Loucy (cell line): ENCODE measurements around the gene ATG4B.

Experiments used
- H2AFZ ChIP-seq: fragments of 200-600 bp; sonication (generic); 2 replicates; pipeline ENCODE4 v1.6.0; 2016; ENCODE audit warnings: antibody characterized with exemption, mild to moderate bottlenecking, low read length, moderate library complexity
- H3F3A ChIP-seq: fragments of 200-600 bp; 2 replicates; pipeline ENCODE4 v1.6.0; 2016; ENCODE audit warnings: antibody characterized with exemption, low read depth, mild to moderate bottlenecking
- H3K27me3 ChIP-seq: fragments of 200-600 bp; sonication (generic); 2 replicates; pipeline ENCODE4 v1.6.1; 2014; ENCODE audit warnings: low read length, mild to moderate bottlenecking; ENCODE audit not compliant: insufficient read depth, poor library complexity, severe bottlenecking
- H3K36me3 ChIP-seq: fragments of 200-600 bp; sonication (generic); 2 replicates; pipeline ENCODE4 v1.6.1; 2016; ENCODE audit warnings: low read length; ENCODE audit not compliant: insufficient read depth
- H3K4me1 ChIP-seq: fragments of 200-600 bp; sonication (generic); 2 replicates; pipeline ENCODE4 v1.5.1; 2014; ENCODE audit warnings: low read length, mild to moderate bottlenecking; ENCODE audit not compliant: insufficient read depth, poor library complexity, severe bottlenecking
- H3K4me2 ChIP-seq: fragments of 200-600 bp; sonication (generic); 2 replicates; pipeline ENCODE4 v1.6.0; 2014; ENCODE audit warnings: antibody characterized with exemption, low read length, low read depth, mild to moderate bottlenecking; ENCODE audit not compliant: poor library complexity, severe bottlenecking
- H3K4me3 ChIP-seq: fragments of 200-600 bp; sonication (generic); 2 replicates; pipeline ENCODE4 v1.5.1; 2014; ENCODE audit warnings: low read length, mild to moderate bottlenecking, mixed read lengths; ENCODE audit not compliant: poor library complexity, severe bottlenecking
- H3K79me2 ChIP-seq: fragments of 200-600 bp; sonication (generic); 2 replicates; pipeline ENCODE4 v1.6.1; 2014; ENCODE audit warnings: low read length; ENCODE audit not compliant: insufficient read depth
- H3K9ac ChIP-seq: fragments of 200-600 bp; sonication (generic); 2 replicates; pipeline ENCODE4 v1.6.0; 2014; ENCODE audit warnings: mild to moderate bottlenecking, low read depth, low read length, moderate library complexity; ENCODE audit not compliant: poor library complexity, severe bottlenecking
- H3K9me2 ChIP-seq: fragments of 200-600 bp; sonication (generic); replicated peaks from 2 replicates; pipeline ENCODE4 v1.6.1; 2016; ENCODE audit warnings: low read depth, low read length, mixed read lengths
- H3K9me3 ChIP-seq: fragments of 200-600 bp; sonication (generic); 2 replicates; pipeline ENCODE4 v1.6.1; 2014; ENCODE audit warnings: mild to moderate bottlenecking, antibody characterized with exemption, low read length, low read depth; ENCODE audit not compliant: insufficient read depth
- H4K20me1 ChIP-seq: fragments of 200-600 bp; sonication (generic); 2 replicates; pipeline ENCODE4 v1.6.0; 2014; ENCODE audit warnings: antibody characterized with exemption, low read length, mild to moderate bottlenecking; ENCODE audit not compliant: insufficient read depth, poor library complexity, severe bottlenecking
- CTCF ChIP-seq: fragments of 200-600 bp; sonication (generic); conservative IDR thresholded peaks from 2 replicates; pipeline ENCODE4 v1.5.1; 2014; ENCODE audit warnings: mild to moderate bottlenecking, antibody characterized with exemption, low read length
- EZH2phosphoT487 ChIP-seq: fragments of 200-600 bp; IDR thresholded peaks from 2 replicates; pipeline ENCODE4 v1.6.1; 2018; ENCODE audit warnings: antibody characterized with exemption, mild to moderate bottlenecking, moderate library complexity, borderline replicate concordance

The ATG4B gene

GRCh38 chr2:241636182-241637017 is 1.1 kb upstream of the ATG4B start:
- peak overlapping the region; percentile 78 for H3K4me2 ChIP-seq
- H4K20me1 ChIP-seq = peaks cover 41% of the 10 kb centered on the region
- no peaks in the 10 kb centered on the region for H3F3A ChIP-seq
- no peak for TF ChIP-seq EZH2phosphoT487
- TF ChIP-seq CTCF = no peak
- H3K4me1 ChIP-seq = peaks cover 32% of the 10 kb centered on the region
- peaks cover 62% of the 10 kb centered on the region for H3K79me2 ChIP-seq
- no peaks in the 10 kb centered on the region for H3K9me3 ChIP-seq
- H3K27me3 ChIP-seq = no peaks in the 10 kb centered on the region
- peaks cover 3% of the 10 kb centered on the region; the same call in 1 of the 2 replicates for H3K36me3 ChIP-seq
- peak overlapping the region; percentile 72 for H3K9ac ChIP-seq
- peak overlapping the region; percentile 64 for H2AFZ ChIP-seq
- peak overlapping the region; percentile 85 for H3K4me3 ChIP-seq
- no peaks in the 10 kb centered on the region for H3K9me2 ChIP-seq

GRCh38 chr2:241637795-241638660 is 535 bp downstream of the ATG4B start:
- H2AFZ ChIP-seq = peak overlapping the region; percentile 92; the same call in 1 of the 2 replicates
- H3K4me3 ChIP-seq = peak overlapping the region; percentile 85
- H3K4me1 ChIP-seq = peaks cover 38% of the 10 kb centered on the region
- H3K9ac ChIP-seq = peak overlapping the region; percentile 72
- no peaks in the 10 kb centered on the region for H3K9me2 ChIP-seq
- no peaks in the 10 kb centered on the region for H3F3A ChIP-seq
- H4K20me1 ChIP-seq = peaks cover 51% of the 10 kb centered on the region
- TF ChIP-seq CTCF = no peak
- TF ChIP-seq EZH2phosphoT487 = no peak
- H3K36me3 ChIP-seq = peaks cover 3% of the 10 kb centered on the region; the same call in 1 of the 2 replicates
- peak overlapping the region; percentile 97 for H3K4me2 ChIP-seq
- no peaks in the 10 kb centered on the region for H3K9me3 ChIP-seq
- peaks cover 78% of the 10 kb centered on the region for H3K79me2 ChIP-seq
- H3K27me3 ChIP-seq = no peaks in the 10 kb centered on the region

- Histone ChIP-seq H3K9ac (peak overlapping the region; percentile 72), H2AFZ (no peak overlapping the region), H3K9me2 (no peaks in the 10 kb centered on the region), H4K20me1 (peaks cover 56% of the 10 kb centered on the region), H3K4me3 (peak overlapping the region; percentile 85), H3K4me2 (peak overlapping the region; percentile 97), H3K4me1 (peaks cover 38% of the 10 kb centered on the region), H3K27me3 (no peaks in the 10 kb centered on the region), H3K79me2 (peaks cover 86% of the 10 kb centered on the region), H3F3A (no peaks in the 10 kb centered on the region), H3K9me3 (no peaks in the 10 kb centered on the region), H3K36me3 (no peaks in the 10 kb centered on the region)
- no peak for TF ChIP-seq CTCF
- no peak for TF ChIP-seq EZH2phosphoT487
Observed at GRCh38 chr2:241638940-241639339, 1.4 kb downstream of the ATG4B start.
